ENCODE measurements around the gene DAPP1.
"Not testable (repeated sequence)": the region's sequence is repeated elsewhere in the genome, so short reads cannot be mapped to it uniquely, and the experiment has no call there.

DAPP1 gene

GRCh38 chr4:99816545-99817308 lies at the start of gene DAPP1:
Gene DAPP1, plus strand, starts transcription at chr4:99816827. Its CDS starts 87 bp downstream, at chr4:99816914.
- peak; percentile 50 to 63 for DNase-seq (ENCODE audit: low read depth in 2 of 2)

GRCh38 chr4:99770842-99771241 lies 45.8 kb upstream of the DAPP1 start:
- not testable (repeated sequence) for DNase-seq (ENCODE audit: low read depth in 2 of 2)

GRCh38 chr4:99783940-99784339 lies 32.7 kb upstream of the DAPP1 start:
- no peak for DNase-seq (ENCODE audit: low read depth in 2 of 2)

GRCh38 chr4:99784842-99785241 lies 31.8 kb upstream of the DAPP1 start:
- no peak for DNase-seq (ENCODE audit: low read depth in 2 of 2)

- no peak for DNase-seq (ENCODE audit: low read depth in 2 of 2)
Measured at GRCh38 chr4:99790796-99791617, 25.6 kb upstream of the DAPP1 start.

GRCh38 chr4:99800332-99801004 lies 16.2 kb upstream of the DAPP1 start:
- no peak for DNase-seq (ENCODE audit: low read depth in 2 of 2)

GRCh38 chr4:99801005-99801699 lies 15.5 kb upstream of the DAPP1 start:
- no peak for DNase-seq (ENCODE audit: low read depth in 2 of 2)

- DNase-seq (ENCODE audit: low read depth in 2 of 2): no peak
Measured at GRCh38 chr4:99803566-99804101, 13.0 kb upstream of the DAPP1 start.

GRCh38 chr4:99806545-99806944 lies 10.1 kb upstream of the DAPP1 start:
- no peak for DNase-seq (ENCODE audit: low read depth in 2 of 2)

GRCh38 chr4:99807666-99808065 lies 9.0 kb upstream of the DAPP1 start:
- no peak for DNase-seq (ENCODE audit: low read depth in 2 of 2)

- DNase-seq (ENCODE audit: low read depth in 2 of 2): peak; percentile 55 to 66
Measured at GRCh38 chr4:99808260-99808857, 8.3 kb upstream of the DAPP1 start.

GRCh38 chr4:99809326-99809725 lies 7.3 kb upstream of the DAPP1 start:
- no peak for DNase-seq (ENCODE audit: low read depth in 2 of 2)

GRCh38 chr4:99810536-99810935 lies 6.1 kb upstream of the DAPP1 start:
- DNase-seq (ENCODE audit: low read depth in 2 of 2): no peak

- no peak for DNase-seq (ENCODE audit: low read depth in 2 of 2)
Measured at GRCh38 chr4:99811117-99811516, 5.5 kb upstream of the DAPP1 start.

GRCh38 chr4:99811850-99812249 lies 4.8 kb upstream of the DAPP1 start:
- peak; percentile 37 to 48 for DNase-seq (ENCODE audit: low read depth in 2 of 2)

- no peak for DNase-seq (ENCODE audit: low read depth in 2 of 2)
Measured at GRCh38 chr4:99815597-99816011, 1.0 kb upstream of the DAPP1 start.

- DNase-seq (ENCODE audit: low read depth in 2 of 2): no peak
Measured at GRCh38 chr4:99817309-99817890, 773 bp downstream of the DAPP1 start.

GRCh38 chr4:99818661-99819060 lies 2.0 kb downstream of the DAPP1 start:
- DNase-seq (ENCODE audit: low read depth in 2 of 2): no peak

GRCh38 chr4:99821918-99822503 lies 5.4 kb downstream of the DAPP1 start:
- DNase-seq (ENCODE audit: low read depth in 2 of 2): no peak

- no peak for DNase-seq (ENCODE audit: low read depth in 2 of 2)
Measured at GRCh38 chr4:99822734-99823133, 6.1 kb downstream of the DAPP1 start.
